ENCODE data around the gene KRTAP23-1.

The KRTAP23-1 gene, protein sequence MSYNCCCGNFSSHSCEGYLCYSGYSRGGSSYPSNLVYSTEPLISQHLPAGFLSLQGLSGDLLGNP

DNA sequence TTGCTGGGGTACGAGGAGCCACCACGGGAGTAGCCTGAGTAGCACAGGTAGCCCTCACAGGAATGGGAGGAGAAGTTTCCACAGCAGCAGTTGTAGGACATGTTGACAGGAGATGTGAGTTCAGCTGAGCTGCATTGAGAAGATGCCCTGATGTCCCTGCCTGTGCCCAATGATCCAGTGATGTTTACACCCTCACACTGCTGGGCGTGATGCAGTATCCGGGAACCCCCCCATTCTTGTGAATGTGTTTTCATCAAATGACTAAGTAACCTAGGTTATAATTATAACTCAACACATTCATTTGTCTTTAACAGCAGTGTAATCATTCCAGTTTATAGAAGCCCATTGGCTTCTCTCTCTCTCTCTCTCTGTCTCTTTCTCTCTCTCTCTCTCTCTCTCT is at the start of gene KRTAP23-1:
KRTAP23-1 (minus strand) TSS at position 101 of the 400 bp plus-strand sequence; CDS start at position 101, 0 bp downstream.
- no peak for DNase-seq

DNA sequence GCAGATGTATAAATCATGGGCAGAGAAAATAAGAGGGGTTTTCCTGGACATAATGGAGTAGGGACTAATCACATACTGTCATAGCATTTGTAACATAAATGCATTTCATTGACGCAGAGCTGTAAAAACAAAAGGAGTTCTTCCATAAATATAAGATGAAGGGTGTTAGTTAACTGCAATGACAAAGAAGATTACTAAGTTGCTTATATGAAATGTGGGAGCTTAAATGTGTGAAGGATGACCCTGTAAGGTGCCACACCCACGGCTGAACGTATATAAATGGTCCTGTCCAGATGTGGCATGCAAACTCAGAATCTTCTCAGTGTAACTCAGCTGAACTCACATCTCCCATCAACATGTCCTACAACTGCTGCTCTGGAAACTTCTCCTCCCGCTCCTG is 47.3 kb upstream of the KRTAP23-1 start, which contains the start of gene KRTAP13-1:
KRTAP13-1 (plus strand) TSS at position 301 of the 400 bp plus-strand sequence; CDS start at position 357, 56 bp downstream.
- no peak for DNase-seq

DNA sequence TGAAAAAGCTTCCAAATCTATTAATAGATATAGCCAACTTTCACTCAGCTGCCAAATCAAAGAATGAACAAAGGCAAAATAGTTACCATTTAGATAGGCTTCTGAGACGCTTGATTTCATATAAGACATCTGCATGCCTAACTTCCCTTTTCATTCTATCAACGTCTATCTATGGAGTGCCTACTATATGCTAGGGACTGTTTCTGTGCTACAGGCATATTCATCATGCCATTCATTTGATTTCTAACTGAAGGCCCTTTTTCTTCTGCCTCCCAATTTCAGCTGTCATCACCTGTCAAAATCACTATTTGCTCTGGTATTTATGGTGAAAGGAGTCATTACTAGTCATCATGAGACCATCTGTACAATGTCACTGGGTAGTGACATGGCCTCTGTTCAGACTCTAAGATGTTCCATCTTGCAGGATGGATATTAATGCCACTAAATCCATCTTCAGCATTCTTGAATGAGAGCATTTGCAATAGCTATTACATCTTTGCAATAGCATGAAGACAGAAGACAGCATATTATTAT is 43.2 kb upstream of the KRTAP23-1 start:
- no peak for DNase-seq

DNA sequence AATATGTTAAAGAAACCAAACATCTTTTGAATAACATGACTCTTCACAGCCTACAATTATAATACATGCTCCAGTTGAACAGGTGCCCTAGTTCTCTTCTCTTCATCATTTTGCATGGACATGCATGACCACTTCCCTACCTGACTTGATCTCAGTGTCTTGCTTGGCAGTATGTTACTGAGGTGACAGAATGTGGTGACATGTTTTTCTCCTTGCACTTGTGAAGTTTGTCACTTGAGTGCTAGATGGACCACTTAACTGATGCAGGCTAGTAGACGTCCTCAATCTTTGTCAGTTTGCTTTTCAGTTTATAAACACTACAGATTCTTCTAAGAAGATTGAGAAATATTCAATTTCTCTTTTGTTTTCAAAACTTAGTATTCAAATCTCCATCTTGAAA is 33.8 kb upstream of the KRTAP23-1 start:
- DNase-seq, result no peak

DNA sequence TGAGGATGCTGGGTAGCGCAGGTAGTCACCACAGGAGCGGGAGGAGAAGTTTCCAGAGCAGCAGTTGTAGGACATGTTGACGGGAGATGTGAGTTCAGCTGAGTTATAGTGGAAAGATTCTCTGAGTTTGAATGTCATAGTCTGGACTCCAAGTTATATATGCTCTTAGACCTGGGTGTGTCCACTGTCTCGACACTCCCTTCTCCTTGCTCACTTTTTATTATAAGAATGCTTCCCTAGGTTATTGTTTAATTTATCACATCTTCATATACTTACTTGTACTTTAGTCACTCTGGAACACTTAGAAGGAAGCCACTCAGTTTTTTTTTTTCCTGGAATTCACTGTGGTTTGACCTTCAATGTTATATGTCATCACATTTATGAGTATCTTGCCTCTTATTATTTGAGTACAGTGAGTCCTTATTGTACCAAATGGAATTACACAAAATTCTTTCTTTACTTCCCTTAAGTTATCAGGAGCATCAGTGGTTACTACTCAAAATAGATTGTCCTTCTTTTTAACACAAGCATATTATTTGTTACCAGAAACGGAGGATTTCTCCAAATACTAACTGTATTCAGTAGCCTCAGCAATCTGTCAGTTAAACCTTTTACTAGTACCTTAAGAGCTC is 23.8 kb upstream of the KRTAP23-1 start, which contains the start of gene KRTAP13-2:
KRTAP13-2 (minus strand) TSS at position 133 of the 632 bp plus-strand sequence; CDS start at position 75, 58 bp downstream.
- DNase-seq, result no peak

DNA sequence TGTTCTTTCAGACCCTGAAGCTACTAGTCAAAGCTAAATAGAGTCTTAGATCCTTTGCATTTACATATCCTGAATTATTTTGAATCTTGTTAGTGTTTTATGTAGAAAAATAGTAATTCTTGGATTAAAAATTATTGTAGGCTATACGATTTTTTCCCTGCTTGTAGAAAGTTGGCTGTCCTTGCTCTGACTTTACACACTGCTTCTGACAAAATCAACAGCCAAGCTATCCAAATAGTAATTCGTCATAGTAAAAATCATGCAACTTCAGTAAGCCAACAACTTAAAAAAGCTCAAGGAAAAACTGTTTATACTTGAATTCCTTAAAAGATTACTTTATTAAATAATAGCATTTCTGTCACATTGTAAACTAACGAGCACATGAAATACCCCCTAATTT is 7.5 kb upstream of the KRTAP23-1 start:
- no peak for DNase-seq

DNA sequence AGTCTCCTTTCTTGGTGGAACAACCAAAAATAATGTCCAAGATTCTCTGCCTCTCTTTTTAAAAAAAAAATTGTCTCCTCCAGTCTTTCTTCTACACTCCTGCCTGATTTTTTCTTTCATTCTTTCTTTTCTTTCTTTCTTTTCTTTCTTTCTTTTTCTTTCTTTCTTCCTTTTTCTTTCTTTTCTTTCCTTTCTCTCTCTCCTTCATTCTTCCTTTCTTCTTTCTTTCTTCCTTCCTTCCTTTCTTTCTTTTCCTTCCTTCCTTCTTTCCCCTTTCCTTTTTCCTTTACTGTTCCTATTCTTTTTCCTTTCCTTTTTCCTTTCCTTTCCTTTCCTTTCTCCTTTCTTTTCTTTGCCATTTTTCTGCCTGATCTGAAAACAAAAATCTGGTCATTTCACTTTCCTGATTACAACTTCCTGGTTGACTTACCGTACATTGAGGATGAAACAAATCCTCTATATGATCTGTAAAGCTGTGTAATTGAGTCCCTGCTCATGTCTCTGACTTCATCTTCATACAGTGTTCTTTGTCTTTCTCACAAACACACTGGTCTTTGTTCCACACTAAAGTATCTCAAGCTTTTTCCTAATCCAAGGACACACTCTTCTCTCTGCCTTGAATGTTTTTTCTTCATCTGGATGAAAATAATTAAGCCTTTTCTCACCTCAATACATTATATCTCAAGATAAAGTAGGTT is 6.1 kb upstream of the KRTAP23-1 start:
- no peak for DNase-seq

DNA sequence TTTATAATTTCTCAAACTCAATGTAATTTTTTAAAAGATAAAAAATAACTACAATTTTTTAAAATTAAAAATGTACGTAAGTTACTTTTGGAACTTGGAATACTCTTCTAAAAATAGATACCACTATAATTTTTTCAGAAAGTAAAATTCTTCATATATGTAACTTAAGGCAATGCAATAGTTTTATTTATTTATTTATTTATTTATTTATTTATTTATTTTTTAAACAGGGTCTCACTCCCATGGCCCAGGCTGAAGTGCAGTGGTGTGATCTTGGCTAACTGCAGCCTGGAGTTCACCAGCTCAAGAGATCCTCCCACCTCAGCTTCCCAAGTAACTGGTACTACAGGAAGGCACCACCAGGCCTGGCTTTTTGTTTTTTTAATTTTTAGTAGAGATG is 3.1 kb upstream of the KRTAP23-1 start:
- DNase-seq, result no peak

DNA sequence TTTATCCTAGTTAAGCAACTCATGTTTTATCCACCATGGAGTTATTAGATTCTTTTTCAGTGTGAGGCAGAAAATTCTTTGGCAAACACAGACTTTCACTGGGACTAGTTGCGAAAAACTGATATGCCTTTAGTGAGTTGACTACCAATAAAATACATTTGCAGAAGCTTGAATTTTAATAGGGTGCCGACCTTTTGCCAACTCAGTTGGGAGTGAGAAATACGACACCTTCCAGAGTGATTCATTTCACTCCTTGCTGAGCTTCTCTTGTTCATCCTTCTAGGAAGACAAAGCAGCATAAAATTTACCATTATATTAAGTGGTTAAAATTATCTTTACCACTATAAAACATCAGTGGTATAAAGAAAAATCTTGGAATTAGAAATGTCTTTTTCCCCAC is 1.2 kb upstream of the KRTAP23-1 start:
- DNase-seq, result peak in 1 of 2 experiments; percentile 15

DNA sequence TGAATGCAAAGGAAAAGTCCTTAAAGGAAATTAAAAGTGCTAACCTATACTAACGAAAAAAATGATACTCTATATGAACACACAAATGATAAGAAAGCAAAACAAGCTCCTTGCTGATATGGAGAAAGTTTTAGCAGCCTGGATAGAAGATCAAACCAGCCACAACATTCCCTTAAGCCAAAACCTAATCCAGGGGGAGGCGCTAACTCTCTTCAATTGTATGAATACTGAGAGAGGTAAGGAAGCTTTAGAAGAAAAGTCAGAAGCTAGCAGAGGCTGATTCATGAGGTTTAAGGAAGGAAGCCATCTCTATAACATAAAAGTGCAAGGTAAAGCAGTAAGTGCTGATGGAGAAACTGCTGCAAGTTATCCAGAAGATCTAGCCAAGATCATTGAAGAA is 3.4 kb downstream of the KRTAP23-1 start:
- DNase-seq, result no peak

DNA sequence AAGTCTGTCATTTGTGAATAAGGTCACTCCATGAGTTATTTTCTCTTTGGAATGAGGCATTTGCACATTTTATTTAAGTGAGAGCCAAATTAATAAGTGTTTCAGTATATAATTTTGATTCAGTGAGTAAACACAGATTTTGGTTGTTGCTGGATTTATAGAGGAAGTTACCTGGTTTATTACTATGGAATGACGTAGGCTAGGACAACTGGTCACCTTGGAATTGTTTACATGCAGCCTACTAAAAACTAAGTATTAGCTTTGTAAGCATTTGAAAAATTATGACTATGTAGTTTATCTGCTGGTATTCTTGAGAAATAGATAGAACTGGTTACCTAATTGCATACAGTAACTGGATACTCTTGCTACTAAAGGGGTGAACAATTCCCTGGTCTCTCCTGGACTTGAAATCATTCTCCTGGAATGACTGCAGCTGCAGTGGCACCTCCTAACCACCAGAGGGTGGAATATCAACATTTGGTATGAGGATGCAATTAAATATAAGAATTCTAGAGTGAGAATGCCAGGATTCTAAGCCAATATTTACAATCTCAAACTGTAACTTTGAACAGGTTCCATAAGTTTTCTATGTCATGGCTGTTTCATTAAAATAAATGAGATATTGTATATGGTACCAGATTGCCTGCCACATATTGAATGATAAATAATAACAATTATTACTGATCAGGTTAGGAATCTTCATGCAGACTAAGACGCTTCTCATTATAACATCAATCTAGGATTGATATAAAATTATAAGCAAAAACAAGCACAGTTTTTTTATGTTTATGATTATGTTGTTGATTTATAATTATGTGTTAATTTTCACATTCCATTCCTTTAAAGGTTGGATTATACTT is 7.5 kb downstream of the KRTAP23-1 start:
- DNase-seq, result peak; percentile 11 to 42

DNA sequence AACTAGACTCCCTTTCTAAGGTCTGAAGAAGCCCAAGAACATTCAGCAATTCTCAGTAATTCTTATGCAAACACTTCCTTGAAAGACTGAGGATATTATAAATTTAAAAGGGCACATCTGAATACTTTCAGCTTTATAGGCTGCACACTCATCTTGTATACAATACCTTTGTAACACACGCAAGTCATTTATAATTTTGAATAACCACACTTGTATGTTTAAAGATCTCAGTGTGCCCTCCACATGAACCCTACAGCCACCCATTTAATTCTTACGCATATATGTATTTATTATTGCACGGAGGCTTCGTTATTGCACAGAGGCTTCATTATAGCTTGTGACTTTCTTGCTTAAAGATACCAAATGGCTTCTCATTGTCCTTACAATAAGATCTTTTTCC is 9.7 kb downstream of the KRTAP23-1 start:
- no peak for DNase-seq

DNA sequence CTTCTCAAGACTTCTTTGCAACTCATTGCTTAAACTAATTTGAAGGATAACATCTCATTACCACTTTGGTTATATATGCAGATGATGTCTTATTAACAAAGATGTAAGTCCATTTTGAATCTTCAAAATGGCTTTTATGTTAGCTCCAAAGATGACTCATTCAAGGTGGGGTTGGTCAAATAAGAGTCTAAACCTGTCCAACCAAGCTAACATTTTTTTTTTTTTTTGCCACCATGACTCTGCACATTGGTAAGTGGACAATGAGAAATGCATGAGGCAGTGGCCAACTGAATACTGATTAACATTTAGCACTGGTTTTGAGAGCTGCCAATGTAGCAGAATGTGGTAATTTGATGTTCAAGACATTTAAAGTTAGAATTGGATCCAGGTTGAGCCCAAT is 10.6 kb downstream of the KRTAP23-1 start:
- DNase-seq, result no peak

DNA sequence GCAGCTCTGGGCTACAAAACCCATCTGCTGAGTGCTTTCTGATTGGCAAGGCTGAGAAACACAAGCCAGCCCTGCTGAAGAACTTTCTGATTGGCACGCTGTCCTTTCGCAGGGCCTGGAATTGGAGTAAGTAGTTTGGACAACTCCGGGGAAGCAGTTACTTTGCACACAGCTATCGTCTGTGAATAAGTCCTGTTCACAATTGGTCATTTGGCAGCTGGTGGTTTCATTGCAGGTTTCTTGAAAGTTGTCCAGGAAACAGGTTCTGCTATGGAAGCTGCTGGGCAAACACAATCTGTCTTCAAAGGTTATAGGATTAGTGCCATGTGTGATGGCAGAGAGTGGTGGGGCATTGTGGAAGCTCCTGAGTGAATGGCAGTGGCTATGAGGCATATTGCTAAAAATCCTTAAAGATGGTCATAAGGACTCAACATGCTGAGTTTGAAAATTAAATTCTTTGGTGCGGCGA is 11.1 kb downstream of the KRTAP23-1 start, which contains the start of gene KRTAP27-1:
KRTAP27-1 (minus strand) TSS at position 419 of the 469 bp plus-strand sequence; CDS start at position 393, 26 bp downstream.
- DNase-seq, result no peak

DNA sequence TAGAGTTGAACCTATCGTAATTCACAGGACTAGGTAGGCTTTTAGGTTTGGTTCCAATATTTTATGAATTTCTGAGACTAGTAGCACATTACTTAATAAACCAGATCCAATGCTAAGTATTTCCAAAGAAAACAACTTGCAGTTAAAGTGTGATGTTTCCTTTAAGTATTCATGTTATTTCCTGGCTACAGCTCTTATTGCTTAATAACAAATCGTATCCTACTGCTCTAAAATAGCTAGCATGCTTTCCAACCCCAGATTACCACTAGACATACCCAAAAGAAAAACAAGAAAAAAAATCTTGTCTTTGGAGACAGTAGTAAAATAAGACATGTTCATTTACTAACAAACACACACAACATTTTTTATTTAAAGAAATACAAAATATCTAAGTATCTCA is 11.8 kb downstream of the KRTAP23-1 start:
- DNase-seq, result no peak

DNA sequence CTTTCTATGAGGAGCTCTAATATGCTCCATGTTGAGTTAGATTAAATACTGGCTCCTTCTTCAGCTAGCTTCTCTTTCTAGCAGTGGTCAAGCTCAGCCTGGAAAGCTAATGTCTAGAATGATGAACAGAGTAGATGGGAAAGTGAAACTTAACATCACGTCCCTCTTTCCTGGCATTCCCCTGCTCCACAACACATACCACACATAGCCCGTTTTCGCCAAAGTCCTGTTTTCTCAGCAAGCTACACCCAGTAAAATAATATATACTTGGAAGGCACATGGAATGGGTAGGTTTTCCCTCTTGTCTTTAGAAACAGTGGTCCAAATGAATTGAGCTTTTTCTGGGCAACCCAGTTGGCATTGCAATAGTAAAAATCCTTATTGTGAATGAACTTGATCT is 14.7 kb downstream of the KRTAP23-1 start:
- DNase-seq, result no peak

DNA sequence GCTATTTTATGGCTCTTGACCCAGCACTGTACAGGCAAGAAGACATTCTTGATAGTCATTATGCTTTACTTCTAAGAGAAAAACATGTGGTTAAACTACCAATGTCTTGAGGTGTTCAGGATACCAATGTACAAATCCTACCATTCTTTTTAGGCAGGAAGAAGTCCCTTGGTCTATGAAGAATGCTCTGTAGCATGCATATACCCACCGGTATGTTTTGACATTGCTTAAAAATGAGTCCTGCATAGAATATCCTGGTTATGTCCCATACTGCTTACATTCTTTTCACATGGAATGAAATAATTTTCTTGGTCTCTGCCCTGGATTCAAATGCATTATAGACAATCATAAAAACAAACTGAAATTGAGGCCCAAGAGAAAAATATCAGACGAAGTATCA is 15.7 kb downstream of the KRTAP23-1 start:
- DNase-seq, result no peak

DNA sequence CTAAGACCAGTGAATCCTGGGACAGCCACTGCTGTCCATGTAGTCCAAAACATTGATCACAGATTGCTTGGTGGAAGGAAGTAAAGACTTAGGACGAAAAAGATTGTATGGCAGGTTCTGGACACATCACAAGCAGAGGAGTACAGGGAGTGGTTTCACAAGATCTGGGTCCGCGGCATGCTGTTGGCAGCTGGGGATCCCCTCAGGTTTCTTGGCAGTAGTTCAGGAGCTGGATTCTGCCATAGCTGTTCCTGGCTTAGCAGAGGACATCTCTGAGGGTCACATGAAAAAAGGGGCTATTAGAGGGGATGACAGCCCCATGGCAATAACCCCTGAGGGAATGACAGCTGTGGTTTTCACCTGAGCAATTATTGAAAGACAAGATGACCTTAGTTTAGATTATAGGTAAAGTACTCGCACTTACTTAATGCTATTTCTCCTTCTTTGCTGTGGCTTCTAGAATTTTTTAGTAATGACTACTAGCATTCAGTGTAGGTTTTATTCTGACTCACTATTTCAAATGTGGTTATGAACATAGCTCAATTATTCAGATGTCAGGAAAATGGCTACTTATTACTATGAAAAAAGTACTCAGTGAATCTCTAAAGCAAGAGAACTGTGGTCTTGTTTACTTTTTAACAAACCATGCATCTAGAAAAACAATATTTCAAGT is 19.1 kb downstream of the KRTAP23-1 start:
- no peak for DNase-seq

DNA sequence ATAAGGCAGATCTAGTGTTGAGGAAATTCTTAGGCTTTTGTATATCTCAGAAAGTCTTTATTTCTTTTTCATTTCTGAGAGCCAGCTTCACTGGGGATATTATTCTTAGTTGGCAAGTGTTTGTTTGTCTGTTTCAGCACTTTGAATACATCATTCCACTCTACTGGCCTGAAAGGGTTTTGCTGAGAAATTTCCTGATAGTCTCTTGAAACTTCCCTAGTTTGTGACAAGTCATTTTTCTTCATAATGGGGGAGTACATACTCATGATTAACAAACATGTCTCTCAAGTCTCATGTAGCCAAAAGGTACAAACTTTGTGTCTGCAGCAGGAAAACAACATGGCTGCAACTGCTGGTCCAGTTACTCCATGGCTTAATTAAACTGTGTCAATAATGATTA is 22.0 kb downstream of the KRTAP23-1 start:
- DNase-seq, result no peak

DNA sequence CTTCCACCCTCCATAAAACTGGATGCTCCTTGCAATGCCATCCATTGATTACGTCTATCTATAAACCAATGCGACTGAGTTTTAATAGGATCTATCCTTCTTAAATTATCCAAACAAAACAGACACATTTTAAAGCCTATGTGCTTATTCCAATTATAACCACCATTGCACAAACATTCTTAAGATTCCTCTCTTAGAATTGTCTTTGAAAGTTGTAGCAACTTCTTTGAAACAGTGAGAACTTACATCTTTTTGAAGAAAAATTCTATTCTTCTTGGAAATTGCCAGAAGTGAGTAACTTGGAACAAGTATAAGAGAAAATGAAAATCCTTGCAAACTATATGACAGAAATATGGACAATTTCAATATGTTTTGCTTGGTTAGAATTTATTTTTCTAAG is 28.2 kb downstream of the KRTAP23-1 start, which contains the start of gene KRTAP26-1:
KRTAP26-1 (minus strand) TSS at position 101 of the 400 bp plus-strand sequence. CDS start 280 bp downstream, outside the sequence.
- DNase-seq, result no peak

DNA sequence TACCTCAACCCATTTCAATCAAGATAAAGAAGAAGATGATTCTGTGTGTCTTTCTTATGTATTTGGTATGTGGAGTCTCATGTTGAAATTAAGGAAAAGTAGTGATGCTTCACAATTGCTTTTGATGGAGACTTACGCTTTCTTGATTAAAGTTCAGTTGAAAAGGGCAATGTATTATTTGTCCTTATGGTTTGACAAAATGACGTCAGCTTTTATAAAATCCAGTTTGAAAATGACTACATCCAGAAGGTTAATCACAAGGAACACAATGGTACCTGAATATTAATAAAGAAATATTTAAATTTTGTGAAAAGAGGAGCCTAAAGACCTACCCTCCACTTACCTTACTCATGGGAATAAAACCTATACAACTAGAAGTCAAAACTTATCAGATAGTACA is 32.7 kb downstream of the KRTAP23-1 start:
- no peak for DNase-seq

DNA sequence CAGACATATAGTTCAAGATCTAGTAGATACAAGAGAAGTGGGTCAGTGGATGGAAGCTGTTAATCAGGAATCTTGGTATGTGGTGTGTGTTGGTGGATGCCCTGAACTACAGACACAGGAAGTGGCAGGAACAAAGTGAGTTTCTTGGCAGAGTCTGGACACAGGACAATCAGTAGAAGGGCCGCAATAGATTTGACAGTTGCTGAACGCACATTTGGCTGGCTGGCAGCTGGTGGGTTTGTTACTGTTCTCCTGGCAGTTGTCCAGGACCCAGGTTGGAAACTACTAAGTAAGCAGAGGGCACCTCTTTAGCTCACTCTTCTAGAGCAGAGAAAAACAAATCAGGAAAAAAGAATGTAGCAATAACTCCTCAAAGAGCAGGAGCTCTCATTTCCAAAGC is 41.5 kb downstream of the KRTAP23-1 start:
- peak; percentile 25 to 29 for DNase-seq

Data from NCI-H2081 (cell line).